SIG-M5 (cell line): ENCODE data around the gene ODF4.
A peak's percentile ranks its signal among the peaks of the same experiment; 100 is the strongest.
"Not testable (repeated sequence)": the region's sequence is repeated elsewhere in the genome, so short reads cannot be mapped to it uniquely, and the experiment has no call there.

Source experiments
- DNase-seq: peaks from one replicate; lab custom pipeline; 2025; lab: John Stamatoyannopoulos, UW

ODF4 gene

GRCh38 chr17:8369944-8370343 lies 30.3 kb downstream of the ODF4 start:
- DNase-seq: no peak

- DNase-seq: no peak
Measured at GRCh38 chr17:8371786-8372185, 32.1 kb downstream of the ODF4 start.

GRCh38 chr17:8372422-8372821 lies 32.8 kb downstream of the ODF4 start:
- no peak for DNase-seq

- not testable (repeated sequence) for DNase-seq
Measured at GRCh38 chr17:8373856-8374255, 34.2 kb downstream of the ODF4 start.

GRCh38 chr17:8375738-8376259 lies 36.2 kb downstream of the ODF4 start:
- no peak for DNase-seq

GRCh38 chr17:8376271-8377067 lies 36.8 kb downstream of the ODF4 start, which contains the start of gene KRABD2:
Gene KRABD2 (minus strand): TSS chr17:8376704.
- DNase-seq: no peak

GRCh38 chr17:8377422-8377821 lies 37.8 kb downstream of the ODF4 start:
- no peak for DNase-seq

GRCh38 chr17:8378117-8378516 lies 38.5 kb downstream of the ODF4 start:
- not testable (repeated sequence) for DNase-seq

GRCh38 chr17:8380049-8380448 lies 40.4 kb downstream of the ODF4 start:
- no peak for DNase-seq

- DNase-seq: no peak
Measured at GRCh38 chr17:8382052-8382879, 42.6 kb downstream of the ODF4 start.

- DNase-seq: no peak
Measured at GRCh38 chr17:8382880-8383142, 43.2 kb downstream of the ODF4 start.

- DNase-seq: peak; percentile 84
Measured at GRCh38 chr17:8383143-8383822, 43.6 kb downstream of the ODF4 start, which contains the start of gene RPL26. Gene RPL26 (minus strand): TSS chr17:8383193. CDS start chr17:8382310, 883 bp downstream.

- no peak for DNase-seq
Measured at GRCh38 chr17:8384801-8385378, 45.2 kb downstream of the ODF4 start.

- no peak for DNase-seq
Measured at GRCh38 chr17:8386841-8387240, 47.2 kb downstream of the ODF4 start.

GRCh38 chr17:8387914-8388651 lies 48.4 kb downstream of the ODF4 start:
- DNase-seq: no peak

GRCh38 chr17:8391711-8392110 lies 52.1 kb downstream of the ODF4 start:
- no peak for DNase-seq

- no peak for DNase-seq
Measured at GRCh38 chr17:8392274-8392673, 52.6 kb downstream of the ODF4 start.

GRCh38 chr17:8392674-8393469 lies 53.2 kb downstream of the ODF4 start:
- DNase-seq: no peak

- DNase-seq: no peak
Measured at GRCh38 chr17:8393470-8394231, 54.0 kb downstream of the ODF4 start.

- DNase-seq: not testable (repeated sequence)
Measured at GRCh38 chr17:8394497-8394896, 54.9 kb downstream of the ODF4 start.
